AML-193 (cell line): ENCODE data around the gene CHODL.

Experiments used
- DNase-seq, 2 experiments: peaks; one replicate each; lab custom pipeline; 2025; lab: John Stamatoyannopoulos, UW

Gene CHODL

GRCh38 chr21:18289876-18290275 is 45.2 kb downstream of the CHODL start:
- DNase-seq = no peak

- DNase-seq = no peak
Measured at GRCh38 chr21:18294100-18294499, 49.5 kb downstream of the CHODL start.

GRCh38 chr21:18298228-18298627 is 53.6 kb downstream of the CHODL start:
- DNase-seq = no peak
